ENCODE results near the gene MKNK1.

GRCh38 chr1:46532095-46532494 is 72.0 kb downstream of the MKNK1 start:
- TF ChIP-seq, protein P1, sequence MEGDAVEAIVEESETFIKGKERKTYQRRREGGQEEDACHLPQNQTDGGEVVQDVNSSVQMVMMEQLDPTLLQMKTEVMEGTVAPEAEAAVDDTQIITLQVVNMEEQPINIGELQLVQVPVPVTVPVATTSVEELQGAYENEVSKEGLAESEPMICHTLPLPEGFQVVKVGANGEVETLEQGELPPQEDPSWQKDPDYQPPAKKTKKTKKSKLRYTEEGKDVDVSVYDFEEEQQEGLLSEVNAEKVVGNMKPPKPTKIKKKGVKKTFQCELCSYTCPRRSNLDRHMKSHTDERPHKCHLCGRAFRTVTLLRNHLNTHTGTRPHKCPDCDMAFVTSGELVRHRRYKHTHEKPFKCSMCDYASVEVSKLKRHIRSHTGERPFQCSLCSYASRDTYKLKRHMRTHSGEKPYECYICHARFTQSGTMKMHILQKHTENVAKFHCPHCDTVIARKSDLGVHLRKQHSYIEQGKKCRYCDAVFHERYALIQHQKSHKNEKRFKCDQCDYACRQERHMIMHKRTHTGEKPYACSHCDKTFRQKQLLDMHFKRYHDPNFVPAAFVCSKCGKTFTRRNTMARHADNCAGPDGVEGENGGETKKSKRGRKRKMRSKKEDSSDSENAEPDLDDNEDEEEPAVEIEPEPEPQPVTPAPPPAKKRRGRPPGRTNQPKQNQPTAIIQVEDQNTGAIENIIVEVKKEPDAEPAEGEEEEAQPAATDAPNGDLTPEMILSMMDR (conservative IDR thresholded peaks at IDR 0.05; ENCODE audit: low read depth, low read length) = no peak
- no peak for TF ChIP-seq POLR2A (IDR thresholded peaks at IDR 0.05; ENCODE audit: low read depth, low read length)

All from IMR-90 (cell line).